Endodermal cell (in vitro differentiated cells): ENCODE results near the gene GTF3C2. TPM values are rescaled to one million over a fixed set of nuclear protein-coding genes. Genes with fewer than 3 reads are reported as not detected.

ENCODE experiments used
- DNase-seq: peaks from one replicate; pipeline ENCODE4 v3.0.0-alpha.2; 2017
- H3K27ac ChIP-seq: 2 replicates; pipeline ENCODE4 v1.5.1; 2013; ENCODE audit warnings: mild to moderate bottlenecking, low read depth, low read length, moderate library complexity
- H3K27me3 ChIP-seq: 2 replicates; pipeline ENCODE4 v1.6.1; 2013; ENCODE audit warnings: mild to moderate bottlenecking, low read length, moderate library complexity; ENCODE audit not compliant: insufficient read depth, control insufficient read depth, poor library complexity, severe bottlenecking
- H3K36me3 ChIP-seq: 2 replicates; pipeline ENCODE4 v1.7.0; 2013; ENCODE audit warnings: mild to moderate bottlenecking, low read length, moderate library complexity; ENCODE audit not compliant: control insufficient read depth, insufficient read depth
- H3K4me1 ChIP-seq: one replicate; pipeline ENCODE4 v1.7.0; 2013; ENCODE audit warnings: low read length; ENCODE audit not compliant: control insufficient read depth, insufficient read depth
- H3K4me3 ChIP-seq: 2 replicates; pipeline ENCODE4 v1.5.1; 2013; ENCODE audit warnings: mild to moderate bottlenecking, low read length, moderate library complexity
- H3K9ac ChIP-seq: 2 replicates; pipeline ENCODE4 v1.6.1; 2013; ENCODE audit warnings: mild to moderate bottlenecking, low read length, moderate library complexity; ENCODE audit not compliant: poor library complexity, severe bottlenecking; ENCODE audit errors: extremely low read depth
- H3K9me3 ChIP-seq: 2 replicates; pipeline ENCODE4 v1.6.1; 2013; ENCODE audit warnings: mild to moderate bottlenecking, low read length, moderate library complexity; ENCODE audit not compliant: control insufficient read depth
- H3K27ac Mint-ChIP-seq: 2 replicates; pipeline ENCODE4 v1.8.0; 2020; ENCODE audit warnings: mixed read lengths
- H3K27me3 Mint-ChIP-seq: 2 replicates; pipeline ENCODE4 v1.8.0; 2021; ENCODE audit warnings: mild to moderate bottlenecking, mixed read lengths; ENCODE audit not compliant: insufficient read depth
- H3K36me3 Mint-ChIP-seq: 2 replicates; pipeline ENCODE4 v1.8.0; 2020; ENCODE audit warnings: low read depth, mixed read lengths
- H3K4me1 Mint-ChIP-seq: 2 replicates; pipeline ENCODE4 v1.8.0; 2020; ENCODE audit warnings: mixed read lengths
- H3K4me3 Mint-ChIP-seq: 2 replicates; pipeline ENCODE4 v1.8.0; 2020; ENCODE audit warnings: mild to moderate bottlenecking, moderate library complexity, mixed read lengths
- H3K9me3 Mint-ChIP-seq: 2 replicates; pipeline ENCODE4 v1.8.0; 2020; ENCODE audit warnings: mild to moderate bottlenecking, mixed read lengths
- WGBS, 2 experiments: methylation state at CpG; one replicate each; pipeline versions ENCODE4 v1.1.5 to v1.1.7; 2013; ENCODE audit warnings: missing lambda C conversion rate in 2 of 2, mixed read lengths in 1 of 2; ENCODE audit not compliant: insufficient coverage in 1 of 2, insufficient read length in 1 of 2; 5-methylcytosine and 5-hydroxymethylcytosine counted together
- total RNA-seq, 2 donors: library from RNA; stranded (reverse); fragmentation: NEBNext Ultra II Directional in 1 of 2; extraction: Animal tissue kit (Norgen Biotek cat#: 25700) in 1 of 2; gene quantifications; 2 replicates in 1 of 2; 3 replicates in 1 of 2; pipeline ENCODE4 v1.2.1, GENCODE V29; 2021
- TF ChIP-seq, protein P1 (sequence below): fragments of 200-600 bp; sonication (generic); conservative IDR thresholded peaks from 2 replicates; pipeline ENCODE4 v1.5.0; 2021; ENCODE audit warnings: antibody characterized with exemption, mild to moderate bottlenecking

The GTF3C2 gene
- total RNA-seq, 2 donors from 2014 or later = 105 to 120 TPM

DNA sequence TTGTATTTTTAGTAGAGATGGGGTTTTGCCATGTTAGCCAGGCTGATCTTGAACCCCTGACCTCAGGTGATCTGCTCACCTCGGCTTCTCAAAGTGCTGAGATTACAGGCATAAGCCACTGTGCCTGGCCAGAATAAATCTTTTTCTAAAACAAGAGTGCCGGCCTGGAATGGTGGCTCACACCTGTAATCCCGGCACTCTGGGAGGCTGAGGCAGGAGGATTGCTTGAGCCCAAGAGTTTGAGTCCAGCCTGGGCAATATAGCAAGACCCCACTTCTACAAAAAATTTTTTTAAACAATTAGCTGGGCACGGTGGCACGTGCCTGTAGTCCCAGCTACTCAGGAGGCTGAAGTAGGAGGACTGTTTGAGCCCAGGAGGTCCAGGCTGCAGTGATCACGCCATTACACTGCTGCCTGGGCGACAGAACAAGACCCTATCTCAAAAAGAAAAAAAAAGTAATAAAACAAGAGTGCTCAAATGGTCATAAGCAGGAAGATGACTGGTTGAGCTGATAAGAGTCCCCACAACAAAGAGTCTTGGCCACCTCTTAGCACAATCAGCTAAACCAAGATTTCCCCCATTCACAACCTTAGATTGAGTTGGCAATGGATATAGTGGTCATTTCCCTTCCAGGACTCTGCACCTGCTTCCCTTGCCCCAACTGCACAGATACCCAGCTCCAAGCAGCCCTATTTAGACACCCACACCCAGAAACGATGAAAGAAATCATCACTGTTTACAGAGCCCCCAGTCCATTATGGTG, 42.5 kb downstream of the GTF3C2 start:
- Histone ChIP-seq H3K27ac (no peak overlapping the region), H3K4me1 (no peaks in the 10 kb centered on the region), H3K4me3 (no peak overlapping the region), H3K27me3 (peaks cover 7% of the 10 kb centered on the region), H3K9ac (no peak overlapping the region), H3K9me3 (no peaks in the 10 kb centered on the region), H3K36me3 (no peaks in the 10 kb centered on the region)
- WGBS, 2 experiments = 88 to 90% methylated on average over 6 to 8 of the region's 8 CpGs
- Mint-ChIP-seq H3K27me3 (peaks cover 6% of the 10 kb centered on the region), H3K9me3 (no peaks in the 10 kb centered on the region), H3K27ac (no peak overlapping the region), H3K4me3 (no peak overlapping the region), H3K36me3 (peaks cover 7% of the 10 kb centered on the region), H3K4me1 (no peaks in the 10 kb centered on the region)
- no peak for DNase-seq
- TF ChIP-seq, protein P1, sequence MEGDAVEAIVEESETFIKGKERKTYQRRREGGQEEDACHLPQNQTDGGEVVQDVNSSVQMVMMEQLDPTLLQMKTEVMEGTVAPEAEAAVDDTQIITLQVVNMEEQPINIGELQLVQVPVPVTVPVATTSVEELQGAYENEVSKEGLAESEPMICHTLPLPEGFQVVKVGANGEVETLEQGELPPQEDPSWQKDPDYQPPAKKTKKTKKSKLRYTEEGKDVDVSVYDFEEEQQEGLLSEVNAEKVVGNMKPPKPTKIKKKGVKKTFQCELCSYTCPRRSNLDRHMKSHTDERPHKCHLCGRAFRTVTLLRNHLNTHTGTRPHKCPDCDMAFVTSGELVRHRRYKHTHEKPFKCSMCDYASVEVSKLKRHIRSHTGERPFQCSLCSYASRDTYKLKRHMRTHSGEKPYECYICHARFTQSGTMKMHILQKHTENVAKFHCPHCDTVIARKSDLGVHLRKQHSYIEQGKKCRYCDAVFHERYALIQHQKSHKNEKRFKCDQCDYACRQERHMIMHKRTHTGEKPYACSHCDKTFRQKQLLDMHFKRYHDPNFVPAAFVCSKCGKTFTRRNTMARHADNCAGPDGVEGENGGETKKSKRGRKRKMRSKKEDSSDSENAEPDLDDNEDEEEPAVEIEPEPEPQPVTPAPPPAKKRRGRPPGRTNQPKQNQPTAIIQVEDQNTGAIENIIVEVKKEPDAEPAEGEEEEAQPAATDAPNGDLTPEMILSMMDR = no peak

DNA sequence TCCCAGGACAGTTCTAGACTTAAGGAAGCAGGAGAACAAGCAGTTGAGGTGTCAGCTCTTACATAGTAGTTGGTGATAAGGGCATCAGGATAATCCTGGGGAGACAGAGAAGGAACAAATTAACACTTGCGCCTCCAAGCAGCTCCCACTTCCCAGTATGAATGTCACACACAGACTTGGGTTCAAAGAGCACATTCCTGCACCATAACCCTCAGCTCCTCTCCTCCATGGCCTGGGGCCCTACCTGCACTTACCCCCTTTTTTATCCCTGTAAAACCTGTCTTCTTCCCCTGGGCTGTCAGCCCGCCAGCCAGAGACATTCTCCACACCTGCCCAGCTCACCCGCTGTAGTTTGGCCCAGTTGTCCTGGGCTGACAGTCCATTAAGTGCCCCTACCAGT, 44.4 kb downstream of the GTF3C2 start:
- H3K27me3 ChIP-seq = peaks cover 26% of the 10 kb centered on the region
- H3K27ac ChIP-seq = no peak overlapping the region
- TF ChIP-seq, protein P1 = no peak
- H3K27ac Mint-ChIP-seq = no peak overlapping the region
- DNase-seq = no peak
- H3K36me3 ChIP-seq = no peaks in the 10 kb centered on the region
- no peaks in the 10 kb centered on the region for H3K9me3 Mint-ChIP-seq
- peaks cover 2% of the 10 kb centered on the region for H3K4me1 Mint-ChIP-seq
- H3K4me3 Mint-ChIP-seq = no peak overlapping the region
- 94 to 100% methylated on average over 1 to 3 of the region's 3 CpGs for WGBS, 2 experiments
- H3K9ac ChIP-seq = no peak overlapping the region
- H3K36me3 Mint-ChIP-seq = peaks cover 9% of the 10 kb centered on the region
- peaks cover 24% of the 10 kb centered on the region for H3K27me3 Mint-ChIP-seq
- peaks cover 4% of the 10 kb centered on the region for H3K4me1 ChIP-seq
- H3K4me3 ChIP-seq = no peak overlapping the region
- no peaks in the 10 kb centered on the region for H3K9me3 ChIP-seq

DNA sequence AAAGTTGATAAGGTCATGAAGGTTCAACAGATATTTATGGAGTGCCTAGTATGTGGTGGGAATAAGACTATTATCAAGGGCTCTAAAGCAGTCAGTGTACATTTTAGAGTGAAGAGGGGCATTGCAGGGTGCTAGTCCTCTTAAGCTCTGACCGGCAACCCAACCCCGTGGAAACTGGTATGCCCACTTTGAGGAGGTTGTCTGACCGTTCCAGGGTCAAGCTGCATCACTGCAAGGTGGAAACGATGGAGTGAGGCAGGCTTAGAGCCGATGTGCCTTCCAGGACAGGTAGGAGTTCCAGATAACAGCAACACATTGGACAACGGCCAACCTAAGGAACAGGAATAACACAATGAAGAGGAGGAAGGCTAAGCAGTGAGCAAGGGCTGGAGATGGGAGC, 46.9 kb downstream of the GTF3C2 start:
- peaks cover 51% of the 10 kb centered on the region for H3K27me3 ChIP-seq
- TF ChIP-seq, protein P1 = no peak
- Mint-ChIP-seq H3K36me3 (peaks cover 9% of the 10 kb centered on the region), H3K9me3 (no peaks in the 10 kb centered on the region), H3K27ac (no peak overlapping the region), H3K27me3 (peaks cover 49% of the 10 kb centered on the region), H3K4me3 (no peak overlapping the region), H3K4me1 (peaks cover 2% of the 10 kb centered on the region)
- H3K9me3 ChIP-seq = no peaks in the 10 kb centered on the region
- H3K36me3 ChIP-seq = no peaks in the 10 kb centered on the region
- no peak overlapping the region for H3K9ac ChIP-seq
- WGBS, 2 experiments = 96 to 99% methylated on average over 6 of the region's 6 CpGs
- no peak overlapping the region for H3K27ac ChIP-seq
- no peak overlapping the region for H3K4me3 ChIP-seq
- DNase-seq = no peak
- H3K4me1 ChIP-seq = peaks cover 6% of the 10 kb centered on the region
